Upper lobe of left lung (tissue), 4 donors: ENCODE data around the gene KRTAP9-8.

Experiments
- EP300 ChIP-seq, 4 donors: sonication (generic); formaldehyde crosslinking; IDR thresholded peaks; one replicate each; pipeline ENCODE4 v1.5.1; 2017; ENCODE audit warnings: antibody characterized with exemption in 4 of 4, control low read depth in 2 of 4
- POLR2A ChIP-seq, 4 donors: fragments of 450-650 bp; IDR thresholded peaks; one replicate each; pipeline ENCODE4 v1.5.1; 2016 to 2017; ENCODE audit warnings: antibody characterized with exemption in 4 of 4, mild to moderate bottlenecking in 2 of 4
- POLR2AphosphoS5 ChIP-seq, 2 donors: sonication (generic); formaldehyde crosslinking; IDR thresholded peaks; one replicate each; pipeline ENCODE4 v1.5.1; 2017; ENCODE audit warnings: antibody characterized with exemption in 2 of 2
- TF ChIP-seq, protein P1 (sequence below), 6 experiments: fragments of 450-650 bp in 4 of 6; fragments of 200-600 bp in 2 of 6; sonication (generic) in 2 of 6; IDR thresholded peaks; one replicate each; pipeline ENCODE4 v1.5.1; 2016 to 2019; ENCODE audit warnings: antibody characterized with exemption in 6 of 6

GRCh38 chr17:41190328-41190727 is 47.5 kb upstream of the KRTAP9-8 start:
- TF ChIP-seq, protein P1, sequence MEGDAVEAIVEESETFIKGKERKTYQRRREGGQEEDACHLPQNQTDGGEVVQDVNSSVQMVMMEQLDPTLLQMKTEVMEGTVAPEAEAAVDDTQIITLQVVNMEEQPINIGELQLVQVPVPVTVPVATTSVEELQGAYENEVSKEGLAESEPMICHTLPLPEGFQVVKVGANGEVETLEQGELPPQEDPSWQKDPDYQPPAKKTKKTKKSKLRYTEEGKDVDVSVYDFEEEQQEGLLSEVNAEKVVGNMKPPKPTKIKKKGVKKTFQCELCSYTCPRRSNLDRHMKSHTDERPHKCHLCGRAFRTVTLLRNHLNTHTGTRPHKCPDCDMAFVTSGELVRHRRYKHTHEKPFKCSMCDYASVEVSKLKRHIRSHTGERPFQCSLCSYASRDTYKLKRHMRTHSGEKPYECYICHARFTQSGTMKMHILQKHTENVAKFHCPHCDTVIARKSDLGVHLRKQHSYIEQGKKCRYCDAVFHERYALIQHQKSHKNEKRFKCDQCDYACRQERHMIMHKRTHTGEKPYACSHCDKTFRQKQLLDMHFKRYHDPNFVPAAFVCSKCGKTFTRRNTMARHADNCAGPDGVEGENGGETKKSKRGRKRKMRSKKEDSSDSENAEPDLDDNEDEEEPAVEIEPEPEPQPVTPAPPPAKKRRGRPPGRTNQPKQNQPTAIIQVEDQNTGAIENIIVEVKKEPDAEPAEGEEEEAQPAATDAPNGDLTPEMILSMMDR (IDR thresholded peaks at IDR 0.05) = no peak
- TF ChIP-seq EP300 (IDR thresholded peaks at IDR 0.05) = no peak
- no peak for TF ChIP-seq POLR2AphosphoS5 (IDR thresholded peaks at IDR 0.05)
- no peak for TF ChIP-seq POLR2A (IDR thresholded peaks at IDR 0.05)
